Retina (tissue), 1 donor: ENCODE results near the gene ZNF853.
"Not testable (repeated sequence)": the region's sequence is repeated elsewhere in the genome, so short reads cannot be mapped to it uniquely, and the experiment has no call there.

ENCODE experiments used
- DNase-seq: peaks from one replicate; pipeline ENCODE4 v3.0.0-alpha.2; 2016

The ZNF853 gene

DNA sequence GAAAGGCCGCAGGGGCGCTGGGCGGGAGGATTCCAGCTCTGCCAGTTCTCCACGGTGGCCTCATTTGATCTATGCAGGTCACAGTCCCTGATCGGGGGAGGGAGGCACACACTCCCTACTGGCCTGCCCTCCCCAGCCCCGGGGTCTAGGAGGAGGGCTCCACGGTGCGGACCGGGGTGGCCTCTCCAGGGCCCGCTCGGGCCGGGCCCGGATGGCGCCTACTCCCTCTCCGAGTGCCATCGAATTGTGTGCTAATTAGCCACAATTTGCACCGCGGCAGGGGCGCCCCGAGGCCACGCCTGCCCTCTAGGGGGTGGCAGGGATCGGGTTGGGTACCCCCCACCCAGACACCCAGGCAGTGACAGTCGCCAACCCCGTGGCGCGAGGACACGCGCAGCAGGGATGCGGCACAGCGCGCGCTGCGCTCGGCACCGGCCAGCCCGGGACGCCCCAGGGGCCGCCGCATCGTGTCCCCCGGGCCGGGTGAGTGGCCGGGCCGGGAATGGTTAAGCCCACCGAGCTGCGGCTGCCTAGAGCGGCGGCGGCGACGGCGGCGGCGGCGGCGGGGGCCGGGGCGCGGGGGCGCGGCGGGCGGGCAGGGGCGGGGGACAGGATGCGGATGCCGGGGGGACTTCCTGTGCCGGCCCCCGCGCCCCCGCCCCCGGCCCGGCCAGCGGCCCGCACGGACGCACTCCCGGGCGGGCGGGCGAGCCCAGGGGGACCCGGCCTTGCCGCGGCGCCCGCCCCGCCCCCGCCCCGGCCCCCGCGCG lies at the start of gene ZNF853:
TSS of gene ZNF853 (plus strand) at position 658 of the 770 bp plus-strand sequence. CDS start 565 bp downstream, outside the sequence.
- peak; percentile 83 for DNase-seq

DNA sequence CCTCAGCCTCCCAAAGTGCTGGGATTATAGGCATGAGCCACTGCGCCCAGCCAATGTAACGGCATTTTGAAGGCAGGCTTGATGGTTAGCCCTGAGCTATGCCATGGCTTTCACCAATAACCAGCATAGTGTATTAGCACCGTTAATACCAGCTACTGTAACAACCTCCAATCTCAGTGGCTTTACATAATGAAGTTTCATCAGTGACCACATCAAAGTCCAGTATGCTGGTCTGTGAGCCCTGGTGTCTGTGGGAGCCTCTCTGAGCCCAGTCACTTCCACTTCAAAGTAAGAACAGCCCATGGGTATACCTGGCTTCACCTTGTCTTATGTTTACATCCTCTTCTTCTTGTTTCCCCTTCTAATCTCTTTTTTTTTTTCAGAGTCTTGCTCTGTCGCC lies 49.8 kb upstream of the ZNF853 start:
- no peak for DNase-seq

DNA sequence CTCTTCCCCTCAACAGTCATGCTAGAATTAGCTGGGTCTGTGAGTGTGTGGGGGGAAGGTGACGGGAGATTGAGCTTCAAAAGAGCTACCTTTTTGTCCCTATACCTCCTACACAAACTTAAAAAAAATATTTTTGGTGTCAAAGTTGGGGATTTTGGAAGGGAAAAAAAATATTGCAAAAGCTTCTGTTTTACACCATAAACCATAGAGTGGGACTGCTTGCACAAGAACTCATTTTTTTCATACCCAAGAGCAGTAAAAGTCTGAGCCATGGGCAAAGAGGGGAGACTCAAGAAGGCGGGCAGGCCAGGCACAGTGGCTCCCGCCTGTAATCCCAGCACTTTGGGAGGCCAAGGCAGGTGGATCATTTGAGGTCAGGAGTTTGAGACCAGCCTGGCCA lies 47.5 kb upstream of the ZNF853 start:
- DNase-seq = no peak

DNA sequence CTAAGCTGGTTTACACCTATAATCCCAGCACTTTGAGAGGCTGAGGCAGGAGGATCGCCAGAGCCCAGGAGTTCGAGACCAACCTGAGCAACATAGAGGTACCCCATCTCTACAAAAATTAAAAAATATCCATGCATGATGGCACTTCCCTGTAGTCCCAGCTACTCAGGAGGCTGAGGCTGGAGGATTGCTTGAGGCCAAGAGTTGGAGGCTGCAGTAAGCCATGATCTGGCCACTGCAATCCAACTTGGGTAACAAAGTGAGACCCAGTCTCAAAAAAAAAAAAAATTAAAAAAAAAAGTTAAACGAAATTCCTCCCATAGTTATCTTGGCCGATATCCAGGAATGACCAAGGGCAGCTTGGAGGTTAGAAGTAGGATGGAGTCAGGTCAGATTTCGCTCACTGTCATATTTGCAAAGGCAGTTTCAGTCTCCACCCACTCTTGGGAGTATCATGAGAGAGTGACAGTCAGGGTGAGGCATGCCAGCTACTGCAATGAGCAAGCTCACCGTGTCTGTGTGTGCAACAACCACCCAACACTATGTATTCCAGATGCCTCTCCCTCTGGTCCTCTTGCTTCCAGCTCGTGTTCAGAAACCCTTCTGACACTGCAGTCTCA lies 44.1 kb upstream of the ZNF853 start:
- no peak for DNase-seq

DNA sequence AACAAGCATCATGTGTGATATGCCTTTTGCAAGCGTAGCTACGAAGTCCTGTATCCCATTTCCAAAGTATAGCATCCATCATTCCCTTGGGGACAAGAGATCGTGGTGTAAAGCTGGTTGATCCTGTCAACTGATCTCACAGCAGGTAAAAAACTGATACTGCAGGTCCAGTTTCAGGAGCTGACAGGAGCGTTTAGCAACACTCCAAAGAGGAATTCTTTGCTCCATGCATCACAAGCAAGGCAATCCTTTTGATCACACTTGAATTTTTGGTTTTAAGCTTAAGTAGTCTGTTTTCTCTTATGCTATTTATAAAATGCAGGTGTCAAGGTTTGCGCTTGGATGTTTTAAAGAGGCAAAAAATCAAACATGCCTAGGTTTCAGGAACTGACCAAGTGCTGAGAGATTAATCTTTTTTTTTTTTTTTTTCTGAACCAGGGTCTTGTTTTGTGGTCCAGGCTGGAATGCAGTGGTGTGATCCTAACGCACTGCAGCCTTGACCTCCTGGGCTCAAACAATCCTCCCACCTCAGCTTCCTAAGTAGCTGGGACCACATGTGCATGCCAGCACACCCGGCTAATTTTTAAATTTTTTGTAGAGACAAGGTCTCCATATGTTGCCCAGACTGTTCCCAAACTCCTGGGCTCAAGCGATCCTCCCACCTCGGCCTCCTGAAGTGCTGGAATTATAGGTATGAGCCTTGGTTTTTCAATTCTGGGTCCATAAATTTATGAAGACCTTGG lies 40.0 kb upstream of the ZNF853 start:
- no peak for DNase-seq

DNA sequence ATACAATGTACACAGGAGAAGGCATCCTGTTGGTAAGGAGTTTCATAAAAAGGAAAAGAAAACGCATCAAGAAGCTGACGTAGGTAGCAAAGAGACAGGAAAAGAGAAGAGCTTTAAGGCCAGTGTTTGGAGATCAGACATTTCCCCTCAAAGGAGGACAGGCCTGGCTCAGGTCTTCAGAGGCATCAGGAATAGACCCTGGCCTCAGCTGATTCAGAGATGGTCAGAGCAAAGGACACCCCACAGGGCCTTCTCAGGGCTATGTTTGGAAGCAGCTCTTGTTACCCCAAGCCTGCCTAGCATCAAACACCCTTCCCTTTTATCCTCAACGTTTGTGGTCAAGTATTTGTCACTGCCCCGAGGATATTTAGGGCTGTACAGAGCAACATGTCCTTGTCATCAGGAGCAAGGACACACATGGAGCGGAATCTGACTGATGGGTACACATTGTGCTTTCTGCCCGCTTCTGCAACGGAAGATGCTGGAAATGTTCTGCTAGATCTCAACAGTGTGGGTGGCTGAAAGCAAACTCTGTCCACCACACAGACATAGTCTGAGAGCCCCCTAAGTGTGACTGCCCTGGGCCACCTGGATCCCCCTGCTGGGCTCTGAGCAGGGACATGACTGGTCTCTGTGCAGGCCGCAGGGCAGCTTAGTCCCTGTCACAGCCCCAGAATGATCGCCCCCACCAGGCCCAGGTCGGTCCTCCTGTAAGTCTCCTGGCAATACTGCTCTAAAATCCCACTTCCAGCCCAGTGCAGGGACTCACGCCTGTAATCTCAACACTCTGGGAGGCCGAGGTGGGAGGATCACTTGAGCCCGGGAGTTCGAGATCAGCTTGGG lies 39.2 kb upstream of the ZNF853 start:
- DNase-seq = no peak

DNA sequence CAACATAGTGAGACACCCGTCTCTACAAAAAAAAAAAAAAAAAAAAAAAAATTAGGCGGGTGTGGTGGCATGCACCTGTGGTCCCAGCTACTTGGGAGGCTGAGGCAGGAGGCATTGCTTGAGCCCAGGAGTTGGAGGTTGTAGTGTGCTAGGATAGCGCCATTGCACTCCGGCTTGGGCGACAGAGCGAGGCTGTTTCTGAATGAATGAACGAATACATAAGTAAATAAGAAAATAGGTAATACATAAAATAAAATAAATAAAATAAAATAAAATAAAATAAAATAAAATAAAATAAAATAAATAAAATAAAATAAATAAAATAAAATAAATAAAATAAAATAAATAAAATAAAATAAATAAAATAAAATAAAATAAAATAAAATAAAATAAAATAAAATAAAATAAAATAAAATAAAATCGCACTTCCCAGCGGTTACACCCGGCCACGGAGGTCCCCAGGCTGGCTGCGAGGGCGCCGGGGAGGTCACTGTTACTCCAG lies 38.5 kb upstream of the ZNF853 start:
- peak; percentile 59 for DNase-seq

DNA sequence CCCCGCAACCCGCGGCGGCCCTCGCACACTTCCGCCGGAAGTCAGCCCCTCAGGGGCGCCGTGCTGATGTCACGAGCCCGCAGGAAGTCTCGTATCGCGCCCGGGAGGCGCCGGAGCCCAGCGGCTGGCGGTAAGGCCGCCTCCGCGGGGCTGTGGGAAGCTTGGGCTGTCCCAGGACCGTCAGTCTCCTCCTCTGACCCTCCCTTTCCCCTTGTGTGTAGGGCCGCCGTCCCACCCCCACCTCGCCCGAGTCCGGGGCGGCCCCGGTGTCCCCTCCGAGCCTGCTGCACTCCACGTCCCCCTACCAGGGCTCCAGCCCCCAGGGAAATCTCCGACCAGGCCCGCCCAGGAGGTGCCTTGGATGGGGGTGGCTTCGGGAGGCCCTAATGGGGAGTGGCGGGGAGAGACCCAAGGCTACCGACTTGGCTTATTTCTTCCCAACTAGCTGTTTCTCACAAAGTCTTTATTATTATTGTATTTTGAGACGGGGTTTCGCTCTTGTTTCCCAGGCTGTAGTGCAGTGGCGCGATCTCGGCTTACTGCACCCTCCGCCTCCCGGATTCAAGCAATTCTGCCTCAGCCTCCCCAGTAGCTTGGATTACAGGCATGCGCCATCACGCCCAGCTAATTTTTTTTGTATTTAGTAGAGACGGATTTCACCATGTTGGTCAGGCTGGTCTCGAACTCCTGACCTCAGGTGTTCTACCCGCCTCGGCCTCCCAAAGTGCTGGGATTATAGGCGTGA lies 37.9 kb upstream of the ZNF853 start, which contains the start of gene ZDHHC4:
TSS of gene ZDHHC4 (plus strand) at position 86 of the 745 bp plus-strand sequence. CDS start 3,108 bp downstream, outside the sequence.
- peak; percentile 93 for DNase-seq

DNA sequence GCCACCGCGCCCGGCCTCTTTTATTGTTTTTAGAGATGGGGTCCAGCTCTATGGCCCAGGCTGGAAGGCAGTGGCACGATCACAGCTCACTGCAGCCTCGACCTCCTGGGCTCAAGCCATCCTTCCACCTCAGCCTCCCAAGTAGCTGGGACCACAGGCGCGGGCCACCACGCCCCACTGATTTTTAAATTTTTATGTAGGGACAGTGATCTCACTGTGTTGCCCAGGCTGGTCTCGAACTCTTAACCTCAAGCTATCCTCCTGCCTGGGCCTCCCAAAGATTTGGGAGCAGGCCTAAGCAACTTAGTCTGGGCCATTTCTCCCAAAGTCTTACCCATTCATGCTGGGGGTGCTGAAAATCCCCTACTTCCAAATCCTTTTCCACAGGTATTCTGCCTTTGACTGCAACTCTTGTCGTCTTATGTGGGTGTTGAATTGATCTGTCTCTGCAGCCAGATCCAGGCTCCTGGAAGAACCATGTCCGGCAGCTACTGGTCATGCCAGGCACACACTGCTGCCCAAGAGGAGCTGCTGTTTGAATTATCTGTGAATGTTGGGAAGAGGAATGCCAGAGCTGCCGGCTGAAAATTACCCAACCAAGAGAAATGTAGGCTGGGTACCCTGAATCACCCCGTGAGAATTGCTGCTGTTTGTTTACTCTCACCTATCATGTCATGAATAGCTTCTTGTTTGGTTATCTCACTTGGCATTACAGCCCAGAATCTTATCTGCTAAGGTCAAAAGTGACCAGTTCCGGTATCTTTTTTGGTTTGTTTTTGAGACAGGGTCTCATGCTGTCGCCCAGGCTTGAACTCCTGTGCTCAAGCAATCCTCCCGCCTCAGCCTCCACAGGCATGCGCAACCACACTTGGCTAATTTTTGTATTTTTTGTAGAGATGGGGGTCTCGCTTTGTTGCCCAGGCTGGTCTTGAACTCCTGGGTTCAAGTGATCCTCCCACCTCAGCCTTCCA lies 37.0 kb upstream of the ZNF853 start:
- no peak for DNase-seq

DNA sequence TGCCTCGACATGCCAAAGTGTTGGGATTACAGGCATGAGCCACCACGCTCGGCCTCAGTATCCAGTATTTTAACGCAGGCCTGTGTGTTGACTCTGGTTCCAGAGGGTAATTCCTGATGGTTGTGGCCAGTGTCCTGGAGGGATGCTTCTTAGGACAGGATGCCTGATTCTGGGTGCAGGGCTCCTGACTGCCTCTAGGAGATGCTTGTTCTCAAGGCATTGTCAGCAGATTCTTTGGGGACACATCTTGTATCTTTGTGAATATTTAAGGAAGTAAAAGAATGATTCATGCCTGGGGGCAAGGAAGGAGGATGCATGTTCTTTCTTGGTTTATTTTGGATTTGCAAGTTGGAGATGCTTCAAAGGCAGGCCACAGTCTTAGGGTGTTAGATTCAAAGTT lies 36.0 kb upstream of the ZNF853 start:
- no peak for DNase-seq

DNA sequence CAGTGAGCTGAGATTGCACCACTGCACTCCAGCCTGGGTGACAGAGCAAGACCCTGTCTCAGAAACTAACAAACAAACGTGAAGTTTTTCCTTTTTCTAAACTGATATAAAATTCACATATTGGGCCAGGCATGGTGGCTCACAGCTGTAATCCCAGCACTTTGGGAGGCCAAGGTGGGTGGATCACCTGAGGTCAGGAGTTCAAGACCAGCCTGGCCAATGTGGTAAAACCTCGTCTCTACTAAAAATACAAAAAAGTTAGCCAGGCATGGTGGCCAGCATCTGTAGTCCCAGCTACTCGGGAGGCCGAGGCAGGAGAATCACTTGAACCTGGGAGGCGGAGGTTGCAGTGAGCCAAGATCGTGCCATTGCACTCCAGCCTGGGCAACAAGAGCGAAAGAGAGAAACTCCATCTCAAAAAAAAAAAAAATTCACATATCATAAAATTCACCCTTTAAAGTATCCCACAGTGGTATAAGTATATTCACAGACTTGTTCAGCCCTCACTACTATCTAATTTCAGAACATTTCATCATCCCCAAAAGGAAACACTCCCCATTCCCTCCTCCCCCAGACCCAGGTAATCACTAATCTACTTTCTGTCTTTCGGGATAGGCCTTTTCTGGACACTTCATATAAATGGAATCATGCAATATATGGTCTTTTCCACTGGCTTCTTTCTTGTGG lies 29.5 kb upstream of the ZNF853 start:
- DNase-seq = not testable (repeated sequence)

DNA sequence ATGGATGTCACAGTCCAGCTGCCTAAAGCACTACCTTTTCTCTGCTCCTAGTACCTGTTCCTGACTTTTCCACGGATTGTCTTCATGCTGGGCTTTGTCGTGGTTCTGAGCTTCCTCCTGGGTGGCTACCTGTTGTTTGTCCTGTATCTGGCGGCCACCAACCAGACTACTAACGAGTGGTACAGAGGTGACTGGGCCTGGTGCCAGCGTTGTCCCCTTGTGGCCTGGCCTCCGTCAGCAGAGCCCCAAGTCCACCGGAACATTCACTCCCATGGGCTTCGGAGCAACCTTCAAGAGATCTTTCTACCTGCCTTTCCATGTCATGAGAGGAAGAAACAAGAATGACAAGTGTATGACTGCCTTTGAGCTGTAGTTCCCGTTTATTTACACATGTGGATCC lies 26.8 kb upstream of the ZNF853 start:
- DNase-seq = no peak

DNA sequence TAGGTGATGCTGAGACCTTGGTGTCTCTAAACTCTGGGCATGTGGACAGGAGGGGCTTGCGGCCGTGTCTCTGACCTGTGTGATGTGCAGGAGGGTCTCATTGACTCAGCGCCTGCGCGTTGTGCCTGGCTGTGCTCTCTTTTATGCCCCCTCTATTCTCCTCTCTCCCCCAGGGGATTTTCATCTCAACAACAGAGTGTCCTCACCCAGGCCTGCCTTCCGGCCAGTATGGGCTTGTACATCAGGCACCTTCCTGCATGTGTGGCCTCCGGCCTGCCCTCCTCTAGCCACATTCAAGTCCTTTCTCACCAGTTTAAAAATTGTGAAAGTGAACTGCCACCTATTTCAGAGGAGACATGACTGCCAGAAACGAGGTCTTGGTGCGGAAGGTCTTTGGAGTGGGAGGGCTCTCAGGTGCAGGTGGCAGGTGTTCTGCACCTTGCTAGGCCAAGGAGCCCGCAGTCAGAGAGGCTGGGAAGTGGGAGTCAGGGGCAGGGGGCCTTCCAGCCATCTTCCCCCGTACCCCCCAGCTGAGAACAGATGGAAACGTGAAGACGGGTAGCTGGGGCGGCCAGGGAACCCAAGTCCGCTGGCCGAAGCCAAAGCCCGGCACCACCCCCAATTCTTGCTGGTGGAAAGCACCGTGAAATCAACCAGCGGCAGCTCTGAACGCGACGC lies 26.1 kb upstream of the ZNF853 start:
- DNase-seq = no peak

DNA sequence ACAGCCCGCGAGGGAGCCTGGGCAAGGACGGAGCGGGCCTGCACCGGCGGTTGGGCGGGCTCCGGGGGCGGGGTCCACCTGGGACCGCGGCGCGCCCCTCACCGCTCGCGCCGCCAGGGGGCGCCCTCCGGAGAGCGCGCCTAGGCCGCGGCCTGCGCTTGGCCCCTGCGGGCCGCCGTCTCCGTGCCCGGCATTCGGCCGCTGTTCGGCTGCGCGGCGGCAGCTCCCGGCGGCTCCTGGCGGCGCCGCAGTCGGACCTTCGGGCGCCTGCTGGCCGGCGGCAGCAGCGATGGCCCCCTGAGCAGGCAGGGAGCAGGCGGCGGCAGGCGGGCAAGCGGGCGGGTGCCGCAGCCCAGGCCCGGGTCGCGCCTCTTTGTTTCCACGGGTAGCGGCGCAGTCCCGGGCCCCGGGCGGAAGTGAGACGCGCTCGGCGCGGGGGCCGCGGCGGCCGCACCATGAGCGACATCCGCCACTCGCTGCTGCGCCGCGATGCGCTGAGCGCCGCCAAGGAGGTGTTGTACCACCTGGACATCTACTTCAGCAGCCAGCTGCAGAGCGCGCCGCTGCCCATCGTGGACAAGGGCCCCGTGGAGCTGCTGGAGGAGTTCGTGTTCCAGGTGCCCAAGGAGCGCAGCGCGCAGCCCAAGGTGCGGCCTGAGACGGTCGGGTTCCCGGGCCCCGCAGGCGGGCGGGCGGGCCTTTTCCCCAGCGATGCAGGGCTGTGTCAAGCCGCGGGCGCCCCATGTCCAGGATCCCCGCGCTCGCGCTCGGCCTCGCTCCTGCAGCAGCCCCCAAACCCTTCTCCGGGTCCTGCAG lies 25.4 kb upstream of the ZNF853 start, which contains the start of gene INTS15:
TSS of gene INTS15 (plus strand) at position 193 of the 816 bp plus-strand sequence. CDS start at position 456, 263 bp downstream.
- peak; percentile 88 for DNase-seq

DNA sequence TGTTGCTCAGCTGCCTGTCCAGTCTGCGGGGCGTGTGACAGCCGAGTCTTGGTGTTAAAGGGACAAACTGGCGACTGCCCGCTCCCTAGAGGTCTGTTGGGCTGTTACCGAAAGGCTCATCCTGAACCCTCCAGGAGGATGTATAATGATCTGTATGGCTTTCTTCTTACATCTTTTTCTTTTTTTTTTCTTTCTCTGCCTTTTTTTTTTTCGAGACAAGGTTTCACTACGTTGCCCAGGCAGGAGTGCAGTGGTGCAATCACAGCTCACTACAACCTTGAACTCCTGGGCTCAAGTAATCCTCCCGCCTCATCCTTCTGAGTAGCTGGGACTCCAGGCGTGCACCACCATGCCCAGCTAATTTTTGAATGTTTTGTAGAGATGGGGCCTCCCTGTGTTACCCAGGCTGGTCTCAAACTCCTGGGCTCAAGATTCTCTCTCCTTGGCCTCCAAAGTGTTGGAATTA lies 24.7 kb upstream of the ZNF853 start:
- DNase-seq = no peak

DNA sequence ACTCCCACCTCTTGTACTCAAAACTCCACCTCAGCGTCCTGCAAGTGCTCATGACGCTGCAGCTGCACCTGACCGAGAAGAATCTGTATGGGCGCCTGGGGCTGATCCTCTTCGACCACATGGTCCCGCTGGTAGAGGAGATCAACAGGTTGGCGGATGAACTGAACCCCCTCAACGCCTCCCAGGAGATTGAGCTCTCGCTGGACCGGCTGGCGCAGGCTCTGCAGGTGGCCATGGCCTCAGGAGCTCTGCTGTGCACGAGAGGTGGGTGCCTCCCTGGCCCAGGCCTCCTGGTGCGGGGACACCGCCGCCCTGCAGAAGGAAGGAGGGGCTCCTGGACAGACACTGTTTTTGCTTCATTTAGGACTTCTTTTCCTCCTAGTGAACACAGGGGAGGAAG lies 15.3 kb upstream of the ZNF853 start:
- DNase-seq = no peak

DNA sequence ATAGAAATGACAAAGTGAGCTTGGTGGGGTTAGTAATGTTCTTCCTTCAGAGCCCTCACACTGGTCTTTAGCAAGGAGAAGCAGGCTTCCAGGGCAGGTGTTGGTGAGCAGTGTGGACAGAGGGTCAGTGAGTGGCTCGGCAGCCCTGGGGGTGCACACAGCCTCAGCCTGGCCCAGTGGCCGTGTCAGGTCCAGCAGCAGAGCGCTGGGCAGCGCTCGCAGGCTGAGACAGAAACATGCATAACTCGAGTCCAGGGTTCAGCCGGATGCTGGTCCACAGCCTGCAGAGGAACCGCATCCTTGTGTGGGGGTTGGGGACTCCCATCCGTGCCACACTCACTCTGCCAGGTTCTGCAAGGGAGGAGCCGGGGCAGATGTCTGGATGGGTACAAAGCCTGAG lies 11.0 kb upstream of the ZNF853 start:
- DNase-seq = no peak
